HCT116 (cell line): ENCODE results near the gene LDLRAD4. TPM values are rescaled to one million over a fixed set of nuclear protein-coding genes. Genes with fewer than 3 reads are reported as not detected.

Experiments used
- ATAC-seq: fragments of 200-7000 bp; cut with Tn5 transposase; 2 replicates; pipeline ENCODE4 v1.9.1; 2020; ENCODE audit warnings: mild to moderate bottlenecking, moderate library complexity
- BruUV-seq: library from RNA; stranded (reverse); fragments of 400-500 nt; replicated peaks from 2 replicates; lab custom pipeline; 2021; lab: Mats Ljungman, UMichigan
- CTCF ChIA-PET: fragments of 300-600 bp; sonication (Branson Sonifier 250); formaldehyde crosslinking; loops from one replicate; lab custom pipeline; 2021; ENCODE audit warnings: antibody characterized with exemption; lab: Charles Lee
- POLR2A ChIA-PET: fragments of 300-600, 350-600 bp; sonication (Branson Sonifier 250); formaldehyde crosslinking; loops from one replicate; lab custom pipeline; 2021; ENCODE audit warnings: antibody characterized with exemption; lab: Charles Lee
- RAD21 ChIA-PET, 2 experiments: fragments of 300-600 bp; sonication (Branson Sonifier 250); formaldehyde crosslinking; loops; one replicate each; lab custom pipeline; 2023; ENCODE audit warnings: low total read pairs in 2 of 2; ENCODE audit not compliant: uncharacterized antibody in 2 of 2, unreplicated experiment in 2 of 2, low non-redundant PET in 1 of 2; lab: Charles Lee
- DNase-seq: peaks from one replicate; pipeline ENCODE4 v3.0.0-alpha.2; 2010; ENCODE audit warnings: low read depth, low spot score
- H2AFZ ChIP-seq: fragments of 200-600 bp; shearing (Covaris generic), sonication (generic); 2 replicates; pipeline ENCODE4 v1.6.1; 2017; ENCODE audit warnings: low read depth, mixed run types, mixed read lengths, antibody characterized with exemption, low read length; ENCODE audit not compliant: poor library complexity, severe bottlenecking
- H3K27ac ChIP-seq: 2 replicates; pipeline ENCODE4 v1.5.1; 2012; ENCODE audit warnings: low read depth, low read length
- H3K27me3 ChIP-seq: fragments of 200-600 bp; sonication (generic); 2 replicates; pipeline ENCODE4 v1.6.1; 2016; ENCODE audit warnings: mixed run types, low read length, mixed read lengths; ENCODE audit not compliant: insufficient read depth
- H3K36me3 ChIP-seq, 2 experiments: fragments of 200-500 bp in 1 of 2; fragments of 200-600 bp in 1 of 2; sonication (Bioruptor generic) in 1 of 2; sonication (generic) in 1 of 2; 2 replicates each; pipeline versions ENCODE4 v1.5.1 to v1.6.1; 2014 to 2016; ENCODE audit warnings: low read length in 2 of 2, inconsistent platforms in 1 of 2, mixed read lengths in 1 of 2, mixed run types in 1 of 2; ENCODE audit not compliant: insufficient read depth in 2 of 2, control insufficient read depth in 1 of 2
- H3K4me1 ChIP-seq, 2 experiments: fragments of 200-600 bp in 1 of 2; sonication (generic) in 1 of 2; 2 replicates each; pipeline versions ENCODE4 v1.5.1 to v1.6.1; 2012 to 2017; ENCODE audit warnings: low read length in 2 of 2, inconsistent platforms in 1 of 2, mild to moderate bottlenecking in 1 of 2, mixed read lengths in 1 of 2, mixed run types in 1 of 2, moderate library complexity in 1 of 2; ENCODE audit not compliant: insufficient read depth in 2 of 2, control insufficient read depth in 1 of 2
- H3K4me2 ChIP-seq: fragments of 200-600 bp; sonication (generic); 2 replicates; pipeline ENCODE4 v1.6.1; 2017; ENCODE audit warnings: mixed run types, low read length, mixed read lengths
- H3K4me3 ChIP-seq, 2 experiments: fragments of 200-600 bp in 1 of 2; sonication (generic) in 1 of 2; replicated peaks in 1 of 2; 2 replicates each; pipeline ENCODE4 v1.5.1; 2011 to 2016; ENCODE audit warnings: low read length in 2 of 2, control low read depth in 1 of 2, low read depth in 1 of 2, mild to moderate bottlenecking in 1 of 2, mixed read lengths in 1 of 2, mixed run types in 1 of 2
- H3K79me2 ChIP-seq: fragments of 200-600 bp; sonication (generic); 2 replicates; pipeline ENCODE4 v1.6.1; 2017; ENCODE audit warnings: mild to moderate bottlenecking, mixed run types, low read length, moderate library complexity, mixed read lengths; ENCODE audit not compliant: insufficient read depth
- H3K9ac ChIP-seq: fragments of 200-600 bp; sonication (generic); 2 replicates; pipeline ENCODE4 v1.6.1; 2016; ENCODE audit warnings: low read length, mixed read lengths
- H3K9me2 ChIP-seq: fragments of 200-600 bp; sonication (generic), shearing (Covaris generic); 2 replicates; pipeline ENCODE4 v1.6.1; 2017; ENCODE audit warnings: mixed run types, mild to moderate bottlenecking, moderate library complexity; ENCODE audit not compliant: insufficient read depth
- H3K9me3 ChIP-seq, 2 experiments: fragments of 200-500 bp in 1 of 2; fragments of 200-600 bp in 1 of 2; sonication (Bioruptor generic) in 1 of 2; sonication (generic) in 1 of 2; 2 replicates each; pipeline ENCODE4 v1.6.1; 2014 to 2017; ENCODE audit warnings: low read length in 2 of 2, mixed read lengths in 2 of 2, inconsistent platforms in 1 of 2, low read depth in 1 of 2, mild to moderate bottlenecking in 1 of 2, mixed run types in 1 of 2, moderate library complexity in 1 of 2; ENCODE audit not compliant: control insufficient read depth in 1 of 2, insufficient read depth in 1 of 2
- H4K20me1 ChIP-seq: fragments of 200-600 bp; sonication (generic), shearing (Covaris generic); 2 replicates; pipeline ENCODE4 v1.6.1; 2017; ENCODE audit warnings: mixed run types, mild to moderate bottlenecking, moderate library complexity; ENCODE audit not compliant: insufficient read depth
- CBX3 ChIP-seq: IDR thresholded peaks from 2 replicates; pipeline ENCODE4 v1.6.1; 2012; ENCODE audit warnings: low read depth
- FOSL1 ChIP-seq: IDR thresholded peaks from 2 replicates; pipeline ENCODE4 v1.6.1; 2012; ENCODE audit warnings: low read depth
- intact Hi-C: fragments of 100-400 bp; cut with micrococcal nuclease; formaldehyde crosslinking; loops from 2 replicates; pipeline ENCODE4 v1.10.0; 2022
- total RNA-seq: library from RNA; stranded (reverse); gene quantifications from one replicate; pipeline ENCODE4 v1.2.1, GENCODE V29; 2021; ENCODE audit not compliant: unreplicated experiment
- TF ChIP-seq, protein P1 (sequence below): IDR thresholded peaks from 2 replicates; pipeline ENCODE4 v1.6.1; 2012; ENCODE audit warnings: low read depth

LDLRAD4 gene
- total RNA-seq, 1 experiment from 2014 or later, result 1.2 TPM

DNA sequence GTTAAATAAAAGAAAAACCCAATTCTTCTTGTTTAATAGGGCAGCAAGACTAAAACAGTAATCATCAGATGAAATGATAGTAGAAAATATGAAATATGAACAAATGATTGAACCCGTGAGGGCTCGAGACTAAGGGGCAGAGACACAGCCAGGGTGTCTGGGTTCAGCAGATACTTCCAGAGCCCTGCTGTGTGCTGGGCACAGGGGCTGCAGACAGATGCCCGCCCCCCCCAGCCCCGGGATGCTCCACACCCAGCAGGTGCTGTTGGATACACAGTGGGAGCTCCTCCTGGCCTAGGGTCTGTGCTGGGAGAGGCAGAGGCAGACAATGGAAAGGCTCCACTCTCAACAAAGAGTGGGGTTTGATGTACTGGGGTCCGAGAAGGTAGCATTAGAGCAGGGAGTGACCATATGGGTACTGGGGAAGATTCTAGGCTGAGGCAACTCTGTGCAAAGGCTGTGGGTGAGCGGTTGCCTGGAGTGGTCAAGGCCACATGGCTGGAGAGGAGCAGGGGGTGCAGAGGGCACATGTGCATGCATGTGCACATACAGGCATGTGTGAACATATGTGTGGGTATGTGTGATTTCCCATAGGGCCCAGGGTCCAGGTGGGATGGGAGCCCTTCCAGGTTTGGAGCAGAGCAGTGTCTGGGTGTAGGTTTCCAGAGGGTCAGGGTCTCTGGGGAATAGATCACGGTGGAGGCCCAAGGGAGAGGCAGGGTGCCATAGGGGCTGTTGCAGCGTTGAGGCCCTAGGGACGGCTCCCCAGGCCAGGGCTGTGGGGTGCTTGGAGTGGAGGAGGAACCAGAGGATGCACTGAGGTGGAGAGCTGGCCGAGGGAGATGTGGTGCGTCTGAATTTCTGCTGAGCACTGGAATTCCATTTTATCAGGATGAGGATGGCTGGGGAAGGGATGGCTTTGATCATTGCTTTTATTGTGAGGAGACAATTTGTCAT lies 36.7 kb downstream of the LDLRAD4 start:
- Histone ChIP-seq H3K36me3 (no peaks in the 10 kb centered on the region), H3K4me2 (no peak overlapping the region), H3K9ac (no peak overlapping the region), H3K9me3 (no peaks in the 10 kb centered on the region), H3K27ac (no peak overlapping the region), H3K9me2 (no peaks in the 10 kb centered on the region), H3K27me3 (peaks cover 16% of the 10 kb centered on the region), H3K4me3 (no peak overlapping the region), H3K79me2 (no peaks in the 10 kb centered on the region), H2AFZ (no peak overlapping the region), H3K4me1 (no peaks in the 10 kb centered on the region), H4K20me1 (no peaks in the 10 kb centered on the region)
- BruUV-seq, result no TSS peak
- CTCF ChIA-PET, result no interaction called here
- DNase-seq, result no peak
- ATAC-seq, result no peak
- intact Hi-C loops, result no loop called here
- RAD21 ChIA-PET, result no interaction called here
- POLR2A ChIA-PET, result no interaction called here
- no peak for TF ChIP-seq CBX3
- TF ChIP-seq, protein P1, sequence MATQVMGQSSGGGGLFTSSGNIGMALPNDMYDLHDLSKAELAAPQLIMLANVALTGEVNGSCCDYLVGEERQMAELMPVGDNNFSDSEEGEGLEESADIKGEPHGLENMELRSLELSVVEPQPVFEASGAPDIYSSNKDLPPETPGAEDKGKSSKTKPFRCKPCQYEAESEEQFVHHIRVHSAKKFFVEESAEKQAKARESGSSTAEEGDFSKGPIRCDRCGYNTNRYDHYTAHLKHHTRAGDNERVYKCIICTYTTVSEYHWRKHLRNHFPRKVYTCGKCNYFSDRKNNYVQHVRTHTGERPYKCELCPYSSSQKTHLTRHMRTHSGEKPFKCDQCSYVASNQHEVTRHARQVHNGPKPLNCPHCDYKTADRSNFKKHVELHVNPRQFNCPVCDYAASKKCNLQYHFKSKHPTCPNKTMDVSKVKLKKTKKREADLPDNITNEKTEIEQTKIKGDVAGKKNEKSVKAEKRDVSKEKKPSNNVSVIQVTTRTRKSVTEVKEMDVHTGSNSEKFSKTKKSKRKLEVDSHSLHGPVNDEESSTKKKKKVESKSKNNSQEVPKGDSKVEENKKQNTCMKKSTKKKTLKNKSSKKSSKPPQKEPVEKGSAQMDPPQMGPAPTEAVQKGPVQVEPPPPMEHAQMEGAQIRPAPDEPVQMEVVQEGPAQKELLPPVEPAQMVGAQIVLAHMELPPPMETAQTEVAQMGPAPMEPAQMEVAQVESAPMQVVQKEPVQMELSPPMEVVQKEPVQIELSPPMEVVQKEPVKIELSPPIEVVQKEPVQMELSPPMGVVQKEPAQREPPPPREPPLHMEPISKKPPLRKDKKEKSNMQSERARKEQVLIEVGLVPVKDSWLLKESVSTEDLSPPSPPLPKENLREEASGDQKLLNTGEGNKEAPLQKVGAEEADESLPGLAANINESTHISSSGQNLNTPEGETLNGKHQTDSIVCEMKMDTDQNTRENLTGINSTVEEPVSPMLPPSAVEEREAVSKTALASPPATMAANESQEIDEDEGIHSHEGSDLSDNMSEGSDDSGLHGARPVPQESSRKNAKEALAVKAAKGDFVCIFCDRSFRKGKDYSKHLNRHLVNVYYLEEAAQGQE, result no peak
- no peak for TF ChIP-seq FOSL1
